Activated naive CD4-positive, alpha-beta T cell treated with Interleukin-2 at 50 U/mL for 16 hours (primary cell): ENCODE data around the gene ATAT1.
A peak's percentile ranks its signal among the peaks of the same experiment; 100 is the strongest.
"Not testable (repeated sequence)": the region's sequence is repeated elsewhere in the genome, so short reads cannot be mapped to it uniquely, and the experiment has no call there.

Experiments used
- DNase-seq: peaks from one replicate; pipeline ENCODE4 v3.0.0-alpha.2; 2020

The ATAT1 gene

GRCh38 chr6:30654798-30655742, 28.4 kb downstream of the ATAT1 start:
- no peak for DNase-seq

DNA sequence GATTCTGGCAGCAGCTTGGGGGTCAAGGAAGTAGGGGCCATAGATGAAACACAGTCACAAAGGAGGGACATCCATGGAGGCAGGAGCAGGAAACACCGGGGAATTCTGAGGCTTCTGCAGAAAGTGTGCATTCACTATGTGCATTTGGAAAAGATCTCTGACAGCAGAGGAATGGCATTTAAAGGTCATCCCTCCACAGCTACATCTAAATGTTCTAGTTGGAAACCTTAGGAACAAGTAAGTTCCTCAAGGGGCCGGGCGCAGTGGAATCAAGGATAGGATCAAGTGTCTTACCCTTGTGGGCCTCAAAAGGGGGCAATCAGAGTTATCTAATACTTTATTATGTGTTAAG, 29.0 kb downstream of the ATAT1 start:
- no peak for DNase-seq

DNA sequence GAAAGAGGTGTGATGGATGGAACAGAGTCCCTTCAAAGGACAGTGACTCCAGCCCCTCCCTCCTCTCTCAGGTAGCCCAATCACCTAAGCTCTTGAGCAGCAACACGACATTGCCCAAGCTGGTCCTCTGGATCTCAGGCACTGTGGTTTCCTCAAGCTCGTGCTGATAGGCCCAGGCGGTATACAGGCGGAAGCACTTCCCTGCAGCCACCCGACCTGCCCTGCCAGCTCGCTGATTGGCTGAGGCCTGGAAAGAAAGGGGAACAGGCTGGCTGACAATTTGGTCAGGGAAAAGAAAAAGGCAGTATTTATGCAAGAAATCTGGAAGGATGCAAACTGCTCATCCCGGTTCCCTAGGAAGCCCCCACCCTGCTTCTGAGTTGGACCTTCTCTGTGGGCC, 29.8 kb downstream of the ATAT1 start:
- no peak for DNase-seq

DNA sequence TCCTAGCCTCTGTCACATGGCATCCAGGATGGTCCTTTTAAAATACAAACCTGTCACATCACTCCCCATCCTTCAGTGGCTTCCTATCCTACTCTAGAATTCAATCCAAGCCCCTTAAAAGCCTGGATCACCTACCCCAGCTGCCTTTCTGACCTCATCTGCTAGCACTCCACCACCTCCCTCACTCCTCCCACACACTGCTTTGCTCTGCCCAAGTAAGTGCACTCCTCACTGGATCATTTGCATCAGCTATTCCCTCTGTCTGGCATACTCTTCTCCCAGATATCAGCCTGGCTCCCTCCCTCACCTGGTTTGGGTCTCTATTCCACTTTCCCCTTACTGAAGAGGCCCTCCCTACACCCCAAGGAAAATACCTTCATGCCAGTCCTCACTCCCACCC, 30.8 kb downstream of the ATAT1 start:
- no peak for DNase-seq

- not testable (repeated sequence) for DNase-seq
These were observed 31.2 kb downstream of the ATAT1 start for GRCh38 chr6:30657922-30658321.

DNA sequence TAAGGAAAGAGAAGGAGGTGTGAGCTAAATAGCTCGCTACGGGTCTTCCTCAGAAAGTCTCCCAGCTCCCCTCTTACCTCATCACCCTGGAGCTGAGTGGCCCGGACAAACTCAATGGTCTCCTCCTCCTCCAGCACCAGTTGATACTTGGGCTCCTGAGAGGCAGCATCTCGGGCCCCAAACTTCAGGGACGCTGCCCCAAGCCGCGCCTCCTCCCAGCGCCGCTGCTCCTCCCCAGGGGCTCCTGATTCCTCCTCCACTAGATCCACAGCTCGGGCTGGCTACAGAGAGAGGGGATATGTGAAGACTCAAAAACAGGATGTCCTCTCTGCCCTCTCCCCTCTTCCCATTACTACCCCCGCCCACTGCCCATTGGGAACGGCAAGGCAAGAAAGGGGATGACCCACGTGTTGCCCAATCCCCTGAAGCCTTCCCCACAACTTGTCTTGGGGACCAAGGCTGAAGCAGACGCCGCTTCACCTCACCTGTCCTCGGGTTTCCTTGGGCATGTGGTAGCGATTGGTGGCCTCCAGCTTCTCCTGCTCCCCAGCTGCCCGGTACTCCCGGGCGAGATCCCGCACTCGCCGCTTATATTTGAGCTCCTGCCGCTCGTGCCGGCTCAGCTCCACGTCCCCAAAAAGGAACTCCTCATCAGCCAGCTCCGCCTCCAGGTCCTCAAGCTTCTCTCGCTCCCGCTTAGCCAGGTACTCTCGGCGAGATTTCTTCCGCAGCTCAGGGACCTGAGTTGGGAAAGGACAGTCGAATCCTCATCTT, 38.5 kb downstream of the ATAT1 start:
- DNase-seq, result no peak

DNA sequence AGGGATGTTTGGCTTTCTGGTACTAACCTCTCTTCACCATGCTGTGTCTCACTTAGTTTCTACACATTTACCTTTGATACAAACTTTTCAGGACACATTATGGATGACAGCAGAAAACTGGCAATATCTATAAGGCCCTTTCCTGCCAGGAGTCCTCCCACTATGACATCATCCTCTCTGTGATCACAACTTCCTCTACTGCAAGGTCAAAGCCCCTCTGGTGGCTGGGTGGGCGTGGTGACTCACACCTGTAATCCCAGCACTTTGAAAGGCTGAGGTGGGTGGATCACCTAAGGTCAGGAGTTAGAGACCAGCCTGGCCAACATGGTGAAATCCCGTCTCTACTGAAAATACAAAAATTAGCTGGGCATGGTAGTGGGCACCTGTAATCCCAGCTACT, 39.6 kb downstream of the ATAT1 start:
- peak; percentile 41 for DNase-seq

- DNase-seq, result no peak
These were observed 44.3 kb downstream of the ATAT1 start for GRCh38 chr6:30670760-30671527.

- DNase-seq, result peak; percentile 89
These were observed 46.0 kb downstream of the ATAT1 start, which contains the start of gene DHX16 for GRCh38 chr6:30672445-30673253. Gene DHX16, minus strand, starts transcription at chr6:30673006. Its CDS starts 165 bp downstream, at chr6:30672841.

DNA sequence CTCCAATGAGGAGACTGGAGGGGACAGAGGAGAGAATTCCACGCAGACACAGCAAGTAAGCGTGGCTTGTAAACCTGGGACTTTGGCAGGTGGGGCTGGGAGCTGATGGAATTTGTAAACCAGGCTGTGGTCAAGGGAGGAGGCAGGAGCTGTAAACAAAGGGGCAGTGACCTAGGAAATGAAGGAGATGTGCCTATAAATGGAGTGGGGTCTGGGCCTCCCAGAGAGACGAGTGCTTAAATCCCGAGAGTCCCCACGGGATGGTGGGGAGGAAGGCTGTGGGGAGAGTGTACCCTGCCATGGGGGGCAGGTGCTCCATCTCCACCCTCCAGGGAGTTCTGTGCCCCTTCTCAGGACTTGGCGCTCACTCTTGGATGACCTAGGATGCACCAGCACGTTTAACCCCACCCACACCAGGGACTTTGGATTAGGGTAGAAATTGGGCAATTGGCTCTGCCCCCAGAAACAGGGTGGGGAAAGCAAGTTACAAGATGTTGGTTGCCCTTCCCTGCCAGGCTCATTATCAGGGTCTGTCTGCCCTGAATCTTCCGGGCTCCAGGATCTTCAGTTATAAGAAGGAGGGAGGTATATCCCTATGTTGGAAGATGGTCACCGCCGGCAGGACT, 50.1 kb downstream of the ATAT1 start:
- DNase-seq, result no peak

DNA sequence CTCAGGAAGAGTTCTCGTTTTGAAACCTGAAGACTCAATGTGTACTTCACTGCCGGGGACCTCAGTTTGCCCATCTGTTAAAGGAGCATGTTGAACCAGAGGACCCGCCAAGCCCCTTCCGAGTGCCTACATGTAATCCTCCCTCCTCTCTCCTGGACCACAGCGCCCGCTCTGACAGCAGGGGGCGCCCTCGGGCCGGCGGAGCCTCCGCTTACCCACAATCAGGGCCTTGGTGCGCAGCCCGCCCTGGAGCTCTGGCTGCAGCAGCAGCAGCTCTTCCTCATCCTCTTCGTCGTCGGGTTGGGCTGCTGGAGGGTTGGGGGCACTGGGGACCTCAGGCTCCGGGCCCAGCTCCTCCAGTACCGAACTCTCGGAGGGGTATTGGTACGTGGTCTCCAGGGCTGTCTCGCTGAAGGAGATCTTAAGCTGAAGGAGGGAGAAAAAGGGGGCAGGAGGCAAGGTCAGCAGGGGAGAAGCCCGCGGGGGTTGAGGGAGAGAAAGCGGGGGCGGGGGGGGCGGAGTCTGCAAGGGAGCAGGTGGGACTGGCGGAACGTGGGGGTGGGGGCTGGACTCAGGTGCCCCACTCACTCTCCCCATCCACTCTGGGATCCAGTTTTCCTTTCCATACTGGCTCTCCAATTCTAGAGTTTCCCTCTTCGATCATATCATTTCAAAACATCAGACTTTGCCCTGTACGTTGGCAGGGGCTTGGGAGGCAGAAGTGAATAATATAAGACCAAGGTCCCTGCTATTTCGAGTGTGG, 52.5 kb downstream of the ATAT1 start:
- DNase-seq, result peak; percentile 91

DNA sequence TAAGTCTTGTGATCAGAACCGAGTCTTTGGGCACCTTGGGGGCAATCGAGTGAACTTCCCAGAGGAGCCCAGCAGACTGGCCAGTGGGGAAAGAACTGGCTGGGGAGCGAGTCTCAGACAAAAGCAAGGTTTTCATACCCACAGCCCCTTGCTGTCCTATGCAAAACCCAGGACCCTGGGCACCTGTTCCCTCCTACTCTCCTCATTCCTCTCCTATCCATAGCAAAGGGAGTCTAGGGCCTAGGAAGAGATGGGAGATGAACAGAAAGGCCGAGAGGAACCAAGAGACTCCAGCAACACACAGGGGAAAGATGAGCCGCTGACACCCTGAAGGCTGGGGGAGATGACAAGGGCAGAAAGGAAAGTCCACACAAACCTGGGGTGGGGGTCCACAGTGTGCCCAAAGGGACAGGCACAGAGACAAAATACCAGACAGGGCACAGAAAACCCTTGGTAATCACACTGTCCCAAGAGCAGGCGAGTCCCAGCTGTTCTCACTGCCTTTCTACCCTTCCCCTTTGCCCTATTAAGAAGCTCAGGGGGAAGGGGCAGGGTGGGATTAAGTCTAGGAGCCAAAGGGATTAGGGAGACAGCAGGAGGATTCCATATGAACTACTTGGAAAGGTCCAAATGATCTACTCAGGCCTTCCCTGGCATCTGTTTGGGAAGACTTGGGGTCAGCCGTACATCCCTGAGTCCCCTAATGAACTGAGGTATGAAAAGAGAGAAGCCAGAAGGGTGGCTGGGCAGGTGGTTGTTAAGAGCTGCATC, 53.3 kb downstream of the ATAT1 start:
- DNase-seq, result no peak

GRCh38 chr6:30681766-30682142, 55.1 kb downstream of the ATAT1 start:
- DNase-seq, result no peak

GRCh38 chr6:30682143-30683117, 55.8 kb downstream of the ATAT1 start:
- DNase-seq, result peak; percentile 86

GRCh38 chr6:30683183-30683979, 56.7 kb downstream of the ATAT1 start:
- DNase-seq, result no peak

DNA sequence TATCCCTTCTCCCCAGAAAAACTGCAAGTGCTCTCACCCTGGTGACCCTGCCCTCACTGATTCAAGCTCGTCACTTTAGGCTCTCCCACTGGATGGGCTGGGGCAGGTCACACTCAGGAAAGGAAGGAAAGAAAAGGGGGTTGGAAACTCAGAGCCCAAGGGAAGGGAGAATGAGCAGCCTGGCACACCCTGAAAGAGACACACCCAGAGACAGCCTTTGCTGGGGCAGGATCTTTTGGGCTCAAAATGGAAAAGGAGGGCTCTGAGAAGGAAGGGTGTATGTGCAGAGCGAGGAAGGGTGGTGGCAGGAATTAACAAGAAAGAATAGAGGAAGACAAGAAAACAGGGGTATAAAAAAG, 57.3 kb downstream of the ATAT1 start:
- no peak for DNase-seq

DNA sequence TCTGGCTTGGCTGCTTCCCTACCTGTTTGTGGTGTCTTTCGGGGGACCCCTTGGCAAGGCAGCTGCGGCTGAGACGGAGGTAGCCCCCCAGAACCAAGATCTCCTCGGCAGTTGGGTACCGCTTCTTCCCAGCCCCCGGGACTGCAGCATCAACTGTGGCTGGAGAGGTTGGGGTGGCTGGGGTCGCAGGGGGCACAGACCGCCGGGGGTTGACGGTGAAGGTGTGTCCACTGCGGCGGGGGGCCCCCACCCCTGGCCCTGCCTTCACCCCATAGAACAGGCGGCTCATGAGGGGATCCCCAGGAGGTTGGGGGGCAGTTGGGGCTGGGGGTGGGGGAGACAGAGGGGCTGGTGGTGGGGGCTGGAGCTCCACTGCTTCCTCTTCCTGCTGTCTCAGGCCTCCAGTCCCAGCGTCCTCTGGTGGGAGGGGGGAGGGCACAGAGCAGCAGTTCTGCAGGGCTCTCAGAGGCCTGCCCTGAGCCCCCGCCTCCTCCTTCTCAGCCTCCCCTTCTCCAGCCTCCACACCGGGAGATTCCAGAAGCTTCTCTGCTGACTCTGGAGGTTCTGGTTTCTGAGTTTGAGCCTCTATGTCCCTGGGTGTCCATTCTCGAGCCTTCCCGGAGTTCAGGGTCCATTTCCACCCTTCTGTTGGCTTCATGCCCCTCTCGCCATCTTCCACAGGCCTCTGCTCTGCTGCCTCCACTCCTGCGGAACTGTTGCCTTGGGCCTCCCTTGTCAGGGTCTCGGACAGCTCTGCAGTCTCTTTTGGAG, 57.9 kb downstream of the ATAT1 start:
- DNase-seq, result peak; percentile 59
